SK-N-SH treated with all-trans-retinoic acid at 6 μM for 48 hours (cell line): ENCODE measurements around the gene UBA52.

Source experiments
- ATAC-seq: fragments of 200-7000 bp; cut with Tn5 transposase; 3 replicates; pipeline ENCODE4 v1.9.1; 2020; ENCODE audit warnings: mild to moderate bottlenecking, moderate library complexity
- ARNTL ChIP-seq: fragments of 450-650 bp; formaldehyde crosslinking; IDR thresholded peaks from 2 replicates; pipeline ENCODE4 v1.5.0; 2020; ENCODE audit warnings: low read depth, mild to moderate bottlenecking, moderate library complexity, borderline replicate concordance
- ESRRG ChIP-seq: fragments of 250-450 bp; sonication (Bioruptor Pico); IDR thresholded peaks from 2 replicates; pipeline ENCODE4 v1.6.1; 2021; ENCODE audit warnings: mild to moderate bottlenecking
- PPARA ChIP-seq: fragments of 250-450 bp; sonication (Bioruptor Pico); IDR thresholded peaks from 2 replicates; pipeline ENCODE4 v1.5.0; 2020; ENCODE audit warnings: mild to moderate bottlenecking, borderline replicate concordance
- SNAI2 ChIP-seq: fragments of 250-450 bp; sonication (Bioruptor Pico); IDR thresholded peaks from 2 replicates; pipeline ENCODE4 v1.5.0; 2020; ENCODE audit warnings: mild to moderate bottlenecking, moderate library complexity
- TOX ChIP-seq: fragments of 250-450 bp; sonication (Bioruptor Pico); IDR thresholded peaks from 2 replicates; pipeline ENCODE4 v1.8.0; 2021; ENCODE audit warnings: mild to moderate bottlenecking, moderate library complexity, borderline replicate concordance
- ZC3H10 ChIP-seq: fragments of 250-450 bp; sonication (Bioruptor Pico); IDR thresholded peaks from 2 replicates; pipeline ENCODE4 v1.5.1; 2021; ENCODE audit warnings: mild to moderate bottlenecking, moderate library complexity
- ZFP30 ChIP-seq: fragments of 450-650 bp; formaldehyde crosslinking; IDR thresholded peaks from 2 replicates; pipeline ENCODE4 v1.5.0; 2022; ENCODE audit warnings: mild to moderate bottlenecking, moderate library complexity
- ZNF565 ChIP-seq: fragments of 450-650 bp; formaldehyde crosslinking; conservative IDR thresholded peaks from 2 replicates; pipeline ENCODE4 v1.5.0; 2020; ENCODE audit warnings: low read depth, mild to moderate bottlenecking, moderate library complexity
- ZNF70 ChIP-seq: fragments of 450-650 bp; formaldehyde crosslinking; IDR thresholded peaks from 2 replicates; pipeline ENCODE4 v1.5.0; 2020; ENCODE audit warnings: mild to moderate bottlenecking, moderate library complexity
- ZNF8 ChIP-seq: fragments of 450-650 bp; formaldehyde crosslinking; IDR thresholded peaks from 2 replicates; pipeline ENCODE4 v1.5.0; 2020; ENCODE audit warnings: mild to moderate bottlenecking, moderate library complexity
- TF ChIP-seq, protein P1 (sequence below): fragments of 250-450 bp; sonication (Bioruptor Pico); IDR thresholded peaks from 2 replicates; pipeline ENCODE4 v1.8.0; 2021; ENCODE audit warnings: low read depth, mild to moderate bottlenecking, moderate library complexity, borderline replicate concordance
- TF ChIP-seq, protein P2 (sequence below): fragments of 250-450 bp; sonication (Bioruptor Pico); IDR thresholded peaks from 2 replicates; pipeline ENCODE4 v1.5.1; 2021; ENCODE audit warnings: mild to moderate bottlenecking, moderate library complexity
- TF ChIP-seq, protein P3 (sequence below): fragments of 250-450 bp; sonication (Bioruptor Pico); IDR thresholded peaks from 2 replicates; pipeline ENCODE4 v1.5.0; 2020; ENCODE audit warnings: mild to moderate bottlenecking, moderate library complexity
- TF ChIP-seq, protein P4 (sequence below): fragments of 250-450 bp; sonication (Bioruptor Pico); IDR thresholded peaks from 2 replicates; pipeline ENCODE4 v1.8.0; 2020; ENCODE audit warnings: mild to moderate bottlenecking, moderate library complexity, borderline replicate concordance
- TF ChIP-seq, protein P5 (sequence below): fragments of 250-450 bp; sonication (Bioruptor Pico); IDR thresholded peaks from 2 replicates; pipeline ENCODE4 v1.5.1; 2020; ENCODE audit warnings: low read depth, mild to moderate bottlenecking, moderate library complexity

The UBA52 gene

DNA sequence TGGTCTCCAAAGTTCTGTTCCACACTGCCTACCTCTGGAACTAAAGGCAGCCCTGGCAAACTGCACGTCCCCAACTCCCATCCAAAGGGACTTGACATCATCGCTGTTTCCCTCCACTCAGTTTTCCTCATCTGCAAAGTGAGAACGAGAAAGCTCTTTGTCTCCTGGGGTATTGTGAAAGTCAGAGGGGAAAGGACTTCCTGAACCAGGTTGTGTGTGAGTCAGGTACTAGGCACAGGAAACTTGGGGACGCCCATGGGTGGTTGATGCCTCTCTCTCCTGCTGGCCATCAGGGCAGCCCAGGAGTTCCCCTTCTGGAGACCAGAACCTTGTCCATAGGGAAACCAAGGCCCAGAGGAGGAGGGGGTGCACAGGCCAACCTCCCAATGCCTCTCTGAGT is 30.2 kb downstream of the UBA52 start:
- no peak for ATAC-seq
- TF ChIP-seq SNAI2 (CRISPR knock-in tag) (no peak), ESRRG (CRISPR knock-in tag) (no peak), ARNTL (CRISPR knock-in tag) (no peak), ZC3H10 (no peak), ZNF8 (no peak), ZNF70 (CRISPR knock-in tag) (no peak), TOX (no peak), ZFP30 (CRISPR knock-in tag) (no peak), ZNF565 (CRISPR knock-in tag) (no peak)
- TF ChIP-seq, protein P1, sequence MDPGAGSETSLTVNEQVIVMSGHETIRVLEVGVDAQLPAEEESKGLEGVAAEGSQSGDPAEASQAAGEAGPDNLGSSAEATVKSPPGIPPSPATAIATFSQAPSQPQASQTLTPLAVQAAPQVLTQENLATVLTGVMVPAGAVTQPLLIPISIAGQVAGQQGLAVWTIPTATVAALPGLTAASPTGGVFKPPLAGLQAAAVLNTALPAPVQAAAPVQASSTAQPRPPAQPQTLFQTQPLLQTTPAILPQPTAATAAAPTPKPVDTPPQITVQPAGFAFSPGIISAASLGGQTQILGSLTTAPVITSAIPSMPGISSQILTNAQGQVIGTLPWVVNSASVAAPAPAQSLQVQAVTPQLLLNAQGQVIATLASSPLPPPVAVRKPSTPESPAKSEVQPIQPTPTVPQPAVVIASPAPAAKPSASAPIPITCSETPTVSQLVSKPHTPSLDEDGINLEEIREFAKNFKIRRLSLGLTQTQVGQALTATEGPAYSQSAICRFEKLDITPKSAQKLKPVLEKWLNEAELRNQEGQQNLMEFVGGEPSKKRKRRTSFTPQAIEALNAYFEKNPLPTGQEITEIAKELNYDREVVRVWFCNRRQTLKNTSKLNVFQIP (CRISPR knock-in tag): no peak
- TF ChIP-seq, protein P2, sequence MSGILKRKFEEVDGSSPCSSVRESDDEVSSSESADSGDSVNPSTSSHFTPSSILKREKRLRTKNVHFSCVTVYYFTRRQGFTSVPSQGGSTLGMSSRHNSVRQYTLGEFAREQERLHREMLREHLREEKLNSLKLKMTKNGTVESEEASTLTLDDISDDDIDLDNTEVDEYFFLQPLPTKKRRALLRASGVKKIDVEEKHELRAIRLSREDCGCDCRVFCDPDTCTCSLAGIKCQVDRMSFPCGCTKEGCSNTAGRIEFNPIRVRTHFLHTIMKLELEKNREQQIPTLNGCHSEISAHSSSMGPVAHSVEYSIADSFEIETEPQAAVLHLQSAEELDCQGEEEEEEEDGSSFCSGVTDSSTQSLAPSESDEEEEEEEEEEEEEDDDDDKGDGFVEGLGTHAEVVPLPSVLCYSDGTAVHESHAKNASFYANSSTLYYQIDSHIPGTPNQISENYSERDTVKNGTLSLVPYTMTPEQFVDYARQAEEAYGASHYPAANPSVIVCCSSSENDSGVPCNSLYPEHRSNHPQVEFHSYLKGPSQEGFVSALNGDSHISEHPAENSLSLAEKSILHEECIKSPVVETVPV (CRISPR knock-in tag): no peak
- TF ChIP-seq, protein P3, sequence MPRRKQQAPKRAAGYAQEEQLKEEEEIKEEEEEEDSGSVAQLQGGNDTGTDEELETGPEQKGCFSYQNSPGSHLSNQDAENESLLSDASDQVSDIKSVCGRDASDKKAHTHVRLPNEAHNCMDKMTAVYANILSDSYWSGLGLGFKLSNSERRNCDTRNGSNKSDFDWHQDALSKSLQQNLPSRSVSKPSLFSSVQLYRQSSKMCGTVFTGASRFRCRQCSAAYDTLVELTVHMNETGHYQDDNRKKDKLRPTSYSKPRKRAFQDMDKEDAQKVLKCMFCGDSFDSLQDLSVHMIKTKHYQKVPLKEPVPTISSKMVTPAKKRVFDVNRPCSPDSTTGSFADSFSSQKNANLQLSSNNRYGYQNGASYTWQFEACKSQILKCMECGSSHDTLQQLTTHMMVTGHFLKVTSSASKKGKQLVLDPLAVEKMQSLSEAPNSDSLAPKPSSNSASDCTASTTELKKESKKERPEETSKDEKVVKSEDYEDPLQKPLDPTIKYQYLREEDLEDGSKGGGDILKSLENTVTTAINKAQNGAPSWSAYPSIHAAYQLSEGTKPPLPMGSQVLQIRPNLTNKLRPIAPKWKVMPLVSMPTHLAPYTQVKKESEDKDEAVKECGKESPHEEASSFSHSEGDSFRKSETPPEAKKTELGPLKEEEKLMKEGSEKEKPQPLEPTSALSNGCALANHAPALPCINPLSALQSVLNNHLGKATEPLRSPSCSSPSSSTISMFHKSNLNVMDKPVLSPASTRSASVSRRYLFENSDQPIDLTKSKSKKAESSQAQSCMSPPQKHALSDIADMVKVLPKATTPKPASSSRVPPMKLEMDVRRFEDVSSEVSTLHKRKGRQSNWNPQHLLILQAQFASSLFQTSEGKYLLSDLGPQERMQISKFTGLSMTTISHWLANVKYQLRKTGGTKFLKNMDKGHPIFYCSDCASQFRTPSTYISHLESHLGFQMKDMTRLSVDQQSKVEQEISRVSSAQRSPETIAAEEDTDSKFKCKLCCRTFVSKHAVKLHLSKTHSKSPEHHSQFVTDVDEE (CRISPR knock-in tag): no peak
- TF ChIP-seq, all 23 proteins: peak for 0

DNA sequence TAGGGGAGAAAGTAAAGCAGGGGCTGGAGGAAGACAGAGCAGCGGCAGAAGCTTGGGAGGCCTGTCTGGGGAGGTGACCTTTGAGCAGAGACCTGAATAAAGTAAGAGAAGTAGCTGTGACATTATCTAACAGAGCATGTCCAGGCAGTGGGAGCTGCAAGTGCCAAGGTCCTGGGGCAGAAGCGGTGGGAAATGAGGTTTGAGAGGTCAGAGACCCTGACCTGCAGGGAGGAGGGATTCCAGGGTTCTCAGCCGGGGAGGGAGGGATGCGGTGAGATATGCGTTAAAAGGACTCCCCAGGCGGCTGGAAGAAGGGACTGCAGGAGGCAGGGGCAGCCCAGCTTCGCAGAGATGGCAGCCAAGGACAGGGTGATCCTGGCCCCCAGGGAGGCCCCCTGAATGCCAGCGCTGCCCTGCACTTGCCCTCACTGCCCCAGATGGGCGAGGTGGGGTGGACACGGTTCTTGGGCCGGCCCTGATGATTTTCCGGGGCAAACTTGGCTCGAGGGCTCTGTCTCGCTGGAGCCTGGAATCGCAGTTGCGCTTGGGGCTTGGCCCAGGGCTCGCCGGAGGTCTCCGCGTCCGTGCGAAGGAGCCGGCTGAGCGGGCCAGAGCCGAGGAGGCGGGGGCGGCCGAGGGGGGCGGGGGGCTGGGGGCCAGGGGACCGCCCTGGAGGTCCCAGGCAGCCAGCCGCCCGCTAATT is 31.7 kb downstream of the UBA52 start:
- ATAC-seq: peak; percentile 77
- TF ChIP-seq, protein P4, sequence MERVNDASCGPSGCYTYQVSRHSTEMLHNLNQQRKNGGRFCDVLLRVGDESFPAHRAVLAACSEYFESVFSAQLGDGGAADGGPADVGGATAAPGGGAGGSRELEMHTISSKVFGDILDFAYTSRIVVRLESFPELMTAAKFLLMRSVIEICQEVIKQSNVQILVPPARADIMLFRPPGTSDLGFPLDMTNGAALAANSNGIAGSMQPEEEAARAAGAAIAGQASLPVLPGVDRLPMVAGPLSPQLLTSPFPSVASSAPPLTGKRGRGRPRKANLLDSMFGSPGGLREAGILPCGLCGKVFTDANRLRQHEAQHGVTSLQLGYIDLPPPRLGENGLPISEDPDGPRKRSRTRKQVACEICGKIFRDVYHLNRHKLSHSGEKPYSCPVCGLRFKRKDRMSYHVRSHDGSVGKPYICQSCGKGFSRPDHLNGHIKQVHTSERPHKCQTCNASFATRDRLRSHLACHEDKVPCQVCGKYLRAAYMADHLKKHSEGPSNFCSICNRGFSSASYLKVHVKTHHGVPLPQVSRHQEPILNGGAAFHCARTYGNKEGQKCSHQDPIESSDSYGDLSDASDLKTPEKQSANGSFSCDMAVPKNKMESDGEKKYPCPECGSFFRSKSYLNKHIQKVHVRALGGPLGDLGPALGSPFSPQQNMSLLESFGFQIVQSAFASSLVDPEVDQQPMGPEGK (CRISPR knock-in tag): no peak
- TF ChIP-seq TOX (no peak), PPARA (no peak), ZNF565 (CRISPR knock-in tag) (no peak), ZC3H10 (no peak), ZNF8 (no peak)
- TF ChIP-seq, protein P1 (CRISPR knock-in tag): no peak
- TF ChIP-seq, protein P5, sequence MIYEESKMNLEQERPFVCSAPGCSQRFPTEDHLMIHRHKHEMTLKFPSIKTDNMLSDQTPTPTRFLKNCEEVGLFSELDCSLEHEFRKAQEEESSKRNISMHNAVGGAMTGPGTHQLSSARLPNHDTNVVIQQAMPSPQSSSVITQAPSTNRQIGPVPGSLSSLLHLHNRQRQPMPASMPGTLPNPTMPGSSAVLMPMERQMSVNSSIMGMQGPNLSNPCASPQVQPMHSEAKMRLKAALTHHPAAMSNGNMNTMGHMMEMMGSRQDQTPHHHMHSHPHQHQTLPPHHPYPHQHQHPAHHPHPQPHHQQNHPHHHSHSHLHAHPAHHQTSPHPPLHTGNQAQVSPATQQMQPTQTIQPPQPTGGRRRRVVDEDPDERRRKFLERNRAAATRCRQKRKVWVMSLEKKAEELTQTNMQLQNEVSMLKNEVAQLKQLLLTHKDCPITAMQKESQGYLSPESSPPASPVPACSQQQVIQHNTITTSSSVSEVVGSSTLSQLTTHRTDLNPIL (CRISPR knock-in tag): no peak
- TF ChIP-seq, protein P2 (CRISPR knock-in tag): no peak
- TF ChIP-seq, all 23 proteins: peak for 0
